GM12878 (cell line): ENCODE data around the gene SETSIP. TPM values are rescaled to one million over a fixed set of nuclear protein-coding genes. Genes with fewer than 3 reads are reported as not detected.

Source experiments
- ATAC-seq: fragments of 200-7000 bp; cut with Tn5 transposase; 3 replicates; pipeline ENCODE4 v1.9.1; 2020; ENCODE audit warnings: mild to moderate bottlenecking, moderate library complexity
- BruUV-seq: library from RNA; stranded (reverse); fragments of 400-500 nt; replicated peaks from 2 replicates; lab custom pipeline; 2021; lab: Mats Ljungman, UMichigan
- CTCF ChIA-PET: fragments of 300-600 bp; sonication (Branson Sonifier 250); formaldehyde crosslinking; extraction: SDS; loops from one replicate; lab custom pipeline; 2021; ENCODE audit warnings: inconsistent platforms; lab: Yijun Ruan, JAX
- POLR2A ChIA-PET: fragments of 350-600 bp; formaldehyde crosslinking; extraction: SDS; loops from one replicate; lab custom pipeline; 2021; ENCODE audit warnings: inconsistent platforms; lab: Charles Lee
- RAD21 ChIA-PET: fragments of 300-600 bp; sonication (Branson Sonifier 250); formaldehyde crosslinking; loops from one replicate; lab custom pipeline; 2023; ENCODE audit warnings: antibody characterized with exemption; ENCODE audit not compliant: unreplicated experiment; lab: Charles Lee
- SMC1A ChIA-PET: fragments of 300-600 bp; sonication (Branson Sonifier 250); formaldehyde crosslinking; loops from one replicate; lab custom pipeline; 2023; ENCODE audit not compliant: unreplicated experiment, uncharacterized antibody; lab: Charles Lee
- DNase-seq: peaks from one replicate; pipeline ENCODE4 v3.0.0-alpha.2; 2011; ENCODE audit warnings: low read depth, low spot score
- FAIRE-seq: peaks from 3 replicates; lab custom pipeline; 2011; peaks lifted over from hg19 to GRCh38; lab: Jason Lieb, UNC
- H2AFZ ChIP-seq: 2 replicates; pipeline ENCODE4 v1.6.0; 2011; ENCODE audit warnings: low read depth, low read length, control low read depth; ENCODE audit not compliant: control insufficient read depth
- H3K27ac ChIP-seq: 2 replicates; pipeline ENCODE4 v1.5.1; 2011; ENCODE audit warnings: control low read depth; ENCODE audit not compliant: control insufficient read depth, insufficient read depth
- H3K27me3 ChIP-seq, 2 experiments: replicated peaks in 1 of 2; 2 replicates each; pipeline versions ENCODE4 v1.6.0 to v1.6.1; 2011; ENCODE audit warnings: low read length in 1 of 2; ENCODE audit not compliant: control insufficient read depth in 2 of 2, insufficient read depth in 2 of 2
- H3K36me3 ChIP-seq, 2 experiments: 2 replicates each; pipeline ENCODE4 v1.5.1; 2011; ENCODE audit warnings: low read length in 1 of 2; ENCODE audit not compliant: control insufficient read depth in 2 of 2, insufficient read depth in 2 of 2
- H3K4me1 ChIP-seq: 2 replicates; pipeline ENCODE4 v1.6.1; 2011; ENCODE audit warnings: mild to moderate bottlenecking, low read length, moderate library complexity, mixed read lengths; ENCODE audit not compliant: control insufficient read depth, insufficient read depth
- H3K4me2 ChIP-seq: 2 replicates; pipeline ENCODE4 v1.6.0; 2011; ENCODE audit warnings: control low read depth; ENCODE audit not compliant: control insufficient read depth, insufficient read depth
- H3K4me3 ChIP-seq: fragments of 200-600 bp; sonication (generic); 2 replicates; pipeline ENCODE4 v1.5.1; 2016
- H3K79me2 ChIP-seq: 2 replicates; pipeline ENCODE4 v1.6.0; 2011; ENCODE audit warnings: low read length; ENCODE audit not compliant: control insufficient read depth, insufficient read depth
- H3K9ac ChIP-seq: 2 replicates; pipeline ENCODE4 v1.8.0; 2011; ENCODE audit warnings: low read length, control low read depth, mixed read lengths; ENCODE audit not compliant: control insufficient read depth, insufficient read depth
- H3K9me3 ChIP-seq: replicated peaks from 3 replicates; pipeline ENCODE4 v1.5.1; 2011; ENCODE audit warnings: mild to moderate bottlenecking, low read length; ENCODE audit not compliant: control insufficient read depth, insufficient read depth
- H4K20me1 ChIP-seq: 2 replicates; pipeline ENCODE4 v1.6.0; 2011; ENCODE audit not compliant: control insufficient read depth, insufficient read depth
- CREM ChIP-seq: IDR thresholded peaks from 2 replicates; pipeline ENCODE4 v1.6.1; 2014; ENCODE audit warnings: antibody characterized with exemption, low read depth
- MEF2B ChIP-seq: fragments of 450-650 bp; IDR thresholded peaks from 2 replicates; pipeline ENCODE4 v1.6.1; 2018; ENCODE audit warnings: mild to moderate bottlenecking, moderate library complexity; ENCODE audit not compliant: partially characterized antibody, poor library complexity, severe bottlenecking
- WGBS: methylation state at CpG from one replicate; pipeline ENCODE4 v1.1.6; 2016; ENCODE audit warnings: low lambda C conversion rate; ENCODE audit not compliant: insufficient replicate concordance, insufficient coverage; ENCODE audit errors: missing lambda C conversion rate; 5-methylcytosine and 5-hydroxymethylcytosine counted together
- in situ Hi-C: fragments of 300-500 bp; cut with MboI; formaldehyde crosslinking; loops from 9 replicates; pipeline ENCODE4 v1.14.3; 2018; ENCODE audit warnings: mixed read lengths
- intact Hi-C: fragments of 100-400 bp; cut with micrococcal nuclease; formaldehyde crosslinking; loops from one replicate; pipeline ENCODE4 v1.14.2; 2022; ENCODE audit not compliant: unreplicated experiment
- polyA plus RNA-seq, 11 experiments: library from polyadenylated mRNA; depleted of rRNA in 4 of 11; unstranded in 6 of 11; stranded (reverse) in 5 of 11; fragments of >200 nt; fragmentation: Nextera tagmentation in 4 of 11; fragmentation: Illumina TruSeq in 1 of 11; extraction: Ambion mirVana in 4 of 11; extraction: Trizol in 1 of 11; gene quantifications; 1 replicate in 1 of 11; 2 replicates in 10 of 11; pipeline versions ENCODE4 v1.2.1 to v1.2.3, GENCODE V29; 2011 to 2016; ENCODE audit warnings: inconsistent platforms in 2 of 11, missing spikeins in 2 of 11, low read depth in 1 of 11
- total RNA-seq, 4 experiments: library from RNA; depleted of rRNA in 3 of 4; stranded (reverse); fragments of >200 nt in 3 of 4; fragmentation: Illumina TruSeq in 1 of 4; extraction: Trizol in 1 of 4; gene quantifications; 2 replicates each; pipeline versions ENCODE4 v1.2.1 to v1.2.3, GENCODE V29; 2013 to 2021
- TF ChIP-seq, protein P1 (sequence below): IDR thresholded peaks from 2 replicates; pipeline ENCODE4 v1.6.1; 2012; ENCODE audit warnings: mild to moderate bottlenecking, low read depth, low read length
- TF ChIP-seq, protein P2 (sequence below): IDR thresholded peaks from 2 replicates; pipeline ENCODE4 v1.6.1; 2011; ENCODE audit warnings: borderline replicate concordance, low read depth, mild to moderate bottlenecking, moderate library complexity, mixed read lengths, low read length; ENCODE audit not compliant: insufficient read depth; ENCODE audit errors: extremely low read length

Gene SETSIP
- total and polyA plus RNA-seq, 10 of the 15 experiments (the other 5 are each of a cell fraction or from before 2014, with no cell fraction given), result 0.15 to 0.46 (median 0.23) TPM; not detected in 2

DNA sequence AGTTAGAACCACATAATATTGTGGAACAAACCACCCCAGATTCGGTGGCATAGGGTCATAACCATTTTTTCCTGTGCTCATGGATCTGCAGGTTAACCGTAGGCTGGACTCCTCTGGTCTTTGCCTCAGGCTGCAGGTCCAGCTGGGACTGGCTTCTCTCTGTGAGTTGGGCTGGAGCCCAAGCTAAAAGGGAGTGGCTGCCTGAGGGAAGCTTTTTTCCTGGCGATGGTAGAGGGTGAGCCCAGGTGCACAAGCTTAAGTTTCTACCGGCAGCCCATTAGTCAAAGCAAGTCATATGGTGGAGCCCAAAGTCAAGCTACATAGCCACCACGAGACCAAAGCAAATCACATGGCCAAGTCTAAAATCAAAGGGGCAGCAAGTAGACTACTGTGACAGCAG, 31.6 kb downstream of the SETSIP start:
- no peak for ATAC-seq
- Histone ChIP-seq H2AFZ (no peak overlapping the region), H3K36me3 (no peaks in the 10 kb centered on the region), H3K4me2 (no peak overlapping the region), H4K20me1 (no peaks in the 10 kb centered on the region), H3K27ac (no peak overlapping the region), H3K4me3 (no peak overlapping the region), H3K9me3 (no peaks in the 10 kb centered on the region), H3K4me1 (no peaks in the 10 kb centered on the region), H3K9ac (no peak overlapping the region), H3K79me2 (no peaks in the 10 kb centered on the region), H3K27me3 (no peaks in the 10 kb centered on the region)
- TF ChIP-seq, protein P1, sequence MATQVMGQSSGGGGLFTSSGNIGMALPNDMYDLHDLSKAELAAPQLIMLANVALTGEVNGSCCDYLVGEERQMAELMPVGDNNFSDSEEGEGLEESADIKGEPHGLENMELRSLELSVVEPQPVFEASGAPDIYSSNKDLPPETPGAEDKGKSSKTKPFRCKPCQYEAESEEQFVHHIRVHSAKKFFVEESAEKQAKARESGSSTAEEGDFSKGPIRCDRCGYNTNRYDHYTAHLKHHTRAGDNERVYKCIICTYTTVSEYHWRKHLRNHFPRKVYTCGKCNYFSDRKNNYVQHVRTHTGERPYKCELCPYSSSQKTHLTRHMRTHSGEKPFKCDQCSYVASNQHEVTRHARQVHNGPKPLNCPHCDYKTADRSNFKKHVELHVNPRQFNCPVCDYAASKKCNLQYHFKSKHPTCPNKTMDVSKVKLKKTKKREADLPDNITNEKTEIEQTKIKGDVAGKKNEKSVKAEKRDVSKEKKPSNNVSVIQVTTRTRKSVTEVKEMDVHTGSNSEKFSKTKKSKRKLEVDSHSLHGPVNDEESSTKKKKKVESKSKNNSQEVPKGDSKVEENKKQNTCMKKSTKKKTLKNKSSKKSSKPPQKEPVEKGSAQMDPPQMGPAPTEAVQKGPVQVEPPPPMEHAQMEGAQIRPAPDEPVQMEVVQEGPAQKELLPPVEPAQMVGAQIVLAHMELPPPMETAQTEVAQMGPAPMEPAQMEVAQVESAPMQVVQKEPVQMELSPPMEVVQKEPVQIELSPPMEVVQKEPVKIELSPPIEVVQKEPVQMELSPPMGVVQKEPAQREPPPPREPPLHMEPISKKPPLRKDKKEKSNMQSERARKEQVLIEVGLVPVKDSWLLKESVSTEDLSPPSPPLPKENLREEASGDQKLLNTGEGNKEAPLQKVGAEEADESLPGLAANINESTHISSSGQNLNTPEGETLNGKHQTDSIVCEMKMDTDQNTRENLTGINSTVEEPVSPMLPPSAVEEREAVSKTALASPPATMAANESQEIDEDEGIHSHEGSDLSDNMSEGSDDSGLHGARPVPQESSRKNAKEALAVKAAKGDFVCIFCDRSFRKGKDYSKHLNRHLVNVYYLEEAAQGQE, result no peak
- TF ChIP-seq CREM (no peak), MEF2B (no peak)
- TF ChIP-seq, protein P2, sequence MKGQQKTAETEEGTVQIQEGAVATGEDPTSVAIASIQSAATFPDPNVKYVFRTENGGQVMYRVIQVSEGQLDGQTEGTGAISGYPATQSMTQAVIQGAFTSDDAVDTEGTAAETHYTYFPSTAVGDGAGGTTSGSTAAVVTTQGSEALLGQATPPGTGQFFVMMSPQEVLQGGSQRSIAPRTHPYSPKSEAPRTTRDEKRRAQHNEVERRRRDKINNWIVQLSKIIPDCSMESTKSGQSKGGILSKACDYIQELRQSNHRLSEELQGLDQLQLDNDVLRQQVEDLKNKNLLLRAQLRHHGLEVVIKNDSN, result no peak
- intact Hi-C loops, result no loop called here
- no peak for FAIRE-seq
- CTCF ChIA-PET, result no interaction called here
- in situ Hi-C loops, result no loop called here
- RAD21 ChIA-PET, result no interaction called here
- 10% methylated on average over 5 of the region's 5 CpGs for whole genome bisulfite sequencing
- POLR2A ChIA-PET, result no interaction called here
- BruUV-seq, result no TSS peak
- SMC1A ChIA-PET, result no interaction called here
- DNase-seq, result no peak
